ENCODE data around the gene SLC27A3.
"Not testable (repeated sequence)": the region's sequence is repeated elsewhere in the genome, so short reads cannot be mapped to it uniquely, and the experiment has no call there.

Gene SLC27A3

GRCh38 chr1:153749408-153750005 lies 25.7 kb upstream of the SLC27A3 start:
- peaks cover 43% of the 10 kb centered on the region for H3K36me3 Mint-ChIP-seq (ENCODE audit: low read depth)
- no peaks in the 10 kb centered on the region for H3K9me3 Mint-ChIP-seq
- DNase-seq: peak; percentile 76
- no peaks in the 10 kb centered on the region for H3K27me3 Mint-ChIP-seq
- no peak overlapping the region for H3K4me3 Mint-ChIP-seq
- H3K4me1 Mint-ChIP-seq: peaks cover 5% of the 10 kb centered on the region
- H3K27ac Mint-ChIP-seq: no peak overlapping the region
- ATAC-seq: peak; percentile 100

GRCh38 chr1:153750026-153750995 lies 24.9 kb upstream of the SLC27A3 start:
- DNase-seq: no peak
- Mint-ChIP-seq H3K36me3 (ENCODE audit: low read depth) (peaks cover 45% of the 10 kb centered on the region), H3K27me3 (no peaks in the 10 kb centered on the region), H3K9me3 (no peaks in the 10 kb centered on the region), H3K4me1 (peaks cover 5% of the 10 kb centered on the region), H3K27ac (no peak overlapping the region), H3K4me3 (no peak overlapping the region)
- ATAC-seq: no peak

- H3K9me3 Mint-ChIP-seq: no peaks in the 10 kb centered on the region
- DNase-seq (no peak), ATAC-seq (no peak)
- no peaks in the 10 kb centered on the region for H3K27me3 Mint-ChIP-seq
- no peak overlapping the region for H3K27ac Mint-ChIP-seq
- no peak overlapping the region for H3K4me3 Mint-ChIP-seq
- peaks cover 5% of the 10 kb centered on the region for H3K4me1 Mint-ChIP-seq
- peaks cover 47% of the 10 kb centered on the region for H3K36me3 Mint-ChIP-seq (ENCODE audit: low read depth)
Measured at GRCh38 chr1:153752072-153752471, 23.1 kb upstream of the SLC27A3 start.

GRCh38 chr1:153752571-153753195 lies 22.5 kb upstream of the SLC27A3 start:
- H3K4me1 Mint-ChIP-seq: peaks cover 5% of the 10 kb centered on the region
- H3K36me3 Mint-ChIP-seq (ENCODE audit: low read depth): peaks cover 49% of the 10 kb centered on the region
- no peak overlapping the region for H3K4me3 Mint-ChIP-seq
- no peak for ATAC-seq
- H3K27ac Mint-ChIP-seq: no peak overlapping the region
- H3K9me3 Mint-ChIP-seq: no peaks in the 10 kb centered on the region
- no peak for DNase-seq
- no peaks in the 10 kb centered on the region for H3K27me3 Mint-ChIP-seq

GRCh38 chr1:153754266-153754665 lies 20.9 kb upstream of the SLC27A3 start:
- Mint-ChIP-seq H3K9me3 (no peaks in the 10 kb centered on the region), H3K27ac (no peak overlapping the region), H3K27me3 (no peaks in the 10 kb centered on the region), H3K4me1 (peaks cover 5% of the 10 kb centered on the region), H3K4me3 (no peak overlapping the region), H3K36me3 (ENCODE audit: low read depth) (peaks cover 51% of the 10 kb centered on the region)
- ATAC-seq (no peak), DNase-seq (no peak)

- Mint-ChIP-seq H3K27me3 (no peaks in the 10 kb centered on the region), H3K4me3 (no peak overlapping the region), H3K9me3 (no peaks in the 10 kb centered on the region), H3K36me3 (ENCODE audit: low read depth) (peaks cover 44% of the 10 kb centered on the region), H3K4me1 (no peaks in the 10 kb centered on the region), H3K27ac (no peak overlapping the region)
- ATAC-seq: no peak
- no peak for DNase-seq
Measured at GRCh38 chr1:153760440-153760839, 14.8 kb upstream of the SLC27A3 start.

- Mint-ChIP-seq H3K27ac (no peak overlapping the region), H3K36me3 (ENCODE audit: low read depth) (peaks cover 40% of the 10 kb centered on the region)
Measured at GRCh38 chr1:153763365-153764225, 11.6 kb upstream of the SLC27A3 start.

GRCh38 chr1:153764310-153764709 lies 10.9 kb upstream of the SLC27A3 start:
- Mint-ChIP-seq H3K27ac (no peak overlapping the region), H3K4me3 (no peak overlapping the region), H3K9me3 (no peaks in the 10 kb centered on the region), H3K36me3 (ENCODE audit: low read depth) (peaks cover 42% of the 10 kb centered on the region), H3K27me3 (no peaks in the 10 kb centered on the region), H3K4me1 (no peaks in the 10 kb centered on the region)
- ATAC-seq: no peak
- DNase-seq: no peak

More at GRCh38 chr1:153763365-153764225, 11.6 kb upstream of the SLC27A3 start:
- no peak for ATAC-seq
- Mint-ChIP-seq H3K4me1 (no peaks in the 10 kb centered on the region), H3K4me3 (no peak overlapping the region), H3K27me3 (no peaks in the 10 kb centered on the region), H3K9me3 (no peaks in the 10 kb centered on the region)
- no peak for DNase-seq

GRCh38 chr1:153766663-153767062 lies 8.5 kb upstream of the SLC27A3 start:
- ATAC-seq, H3K4me1 Mint-ChIP-seq, H3K27ac Mint-ChIP-seq, DNase-seq, H3K4me3 Mint-ChIP-seq, H3K27me3 Mint-ChIP-seq, H3K9me3 Mint-ChIP-seq: not testable (repeated sequence)
- peaks cover 34% of the 10 kb centered on the region for H3K36me3 Mint-ChIP-seq (ENCODE audit: low read depth)

- no peak overlapping the region for H3K27ac Mint-ChIP-seq
Measured at GRCh38 chr1:153767519-153767918, 7.7 kb upstream of the SLC27A3 start.

GRCh38 chr1:153768316-153769181 lies 6.7 kb upstream of the SLC27A3 start:
- H3K36me3 Mint-ChIP-seq (ENCODE audit: low read depth): peaks cover 24% of the 10 kb centered on the region

More at GRCh38 chr1:153767519-153767918, 7.7 kb upstream of the SLC27A3 start:
- DNase-seq: no peak
- no peaks in the 10 kb centered on the region for H3K9me3 Mint-ChIP-seq
- no peak for ATAC-seq
- H3K4me3 Mint-ChIP-seq: no peak overlapping the region
- no peaks in the 10 kb centered on the region for H3K4me1 Mint-ChIP-seq
- no peaks in the 10 kb centered on the region for H3K27me3 Mint-ChIP-seq
- peaks cover 31% of the 10 kb centered on the region for H3K36me3 Mint-ChIP-seq (ENCODE audit: low read depth)

GRCh38 chr1:153769221-153769620 lies 6.0 kb upstream of the SLC27A3 start:
- DNase-seq (no peak), ATAC-seq (no peak)
- Mint-ChIP-seq H3K4me1 (peaks cover 11% of the 10 kb centered on the region), H3K27ac (no peak overlapping the region), H3K36me3 (ENCODE audit: low read depth) (peaks cover 24% of the 10 kb centered on the region), H3K4me3 (no peak overlapping the region), H3K9me3 (no peaks in the 10 kb centered on the region), H3K27me3 (no peaks in the 10 kb centered on the region)

More at GRCh38 chr1:153768316-153769181, 6.7 kb upstream of the SLC27A3 start:
- Mint-ChIP-seq H3K4me3 (no peak overlapping the region), H3K27ac (no peak overlapping the region), H3K4me1 (peaks cover 4% of the 10 kb centered on the region), H3K27me3 (no peaks in the 10 kb centered on the region), H3K9me3 (no peaks in the 10 kb centered on the region)
- DNase-seq (no peak), ATAC-seq (no peak)

- no peak for ATAC-seq
- H3K27me3 Mint-ChIP-seq: no peaks in the 10 kb centered on the region
- H3K9me3 Mint-ChIP-seq: no peaks in the 10 kb centered on the region
- H3K27ac Mint-ChIP-seq: no peak overlapping the region
- H3K4me1 Mint-ChIP-seq: peaks cover 21% of the 10 kb centered on the region
- DNase-seq: no peak
- no peak overlapping the region for H3K4me3 Mint-ChIP-seq
- H3K36me3 Mint-ChIP-seq (ENCODE audit: low read depth): peaks cover 16% of the 10 kb centered on the region
Measured at GRCh38 chr1:153770797-153771196, 4.4 kb upstream of the SLC27A3 start.
